NCI-H187 treated with DMSO at 0.1 percent for 48 hours (cell line): ENCODE data around the gene ILKAP.

Source experiments
- DNase-seq: peaks from one replicate; lab custom pipeline; 2025; lab: John Stamatoyannopoulos, UW

ILKAP gene

GRCh38 chr2:238164906-238165287 lies 38.6 kb downstream of the ILKAP start:
- DNase-seq, result no peak

GRCh38 chr2:238163481-238164198 lies 39.9 kb downstream of the ILKAP start:
- DNase-seq, result no peak

DNA sequence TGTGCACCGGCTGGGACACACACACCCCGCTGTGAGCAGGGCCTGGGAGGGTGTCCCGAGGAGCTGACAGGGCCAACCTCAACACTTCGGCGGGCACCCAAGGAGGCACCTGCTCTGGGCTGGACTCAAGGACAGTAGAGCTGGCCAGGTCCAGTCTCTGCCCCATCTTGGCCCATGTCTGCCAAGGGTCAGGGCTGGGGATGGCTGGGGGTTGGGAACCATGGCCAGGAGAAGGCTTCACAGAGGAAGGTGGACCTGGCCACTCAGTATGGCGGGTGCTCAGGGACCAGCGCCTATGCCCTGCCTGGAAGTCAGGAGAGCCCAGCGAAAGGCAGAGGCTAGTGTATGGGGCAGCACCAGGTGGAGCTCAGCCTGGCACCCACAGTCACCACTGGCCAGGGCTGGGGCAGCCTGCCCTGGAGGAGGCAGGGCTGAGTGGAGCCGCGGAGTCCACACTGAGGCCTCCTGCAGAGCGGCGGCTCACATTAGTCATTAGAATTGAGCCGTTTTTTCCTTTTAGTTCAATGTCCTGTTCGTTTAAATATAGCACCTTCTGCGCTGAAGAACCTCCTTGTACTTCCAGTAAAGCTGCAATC lies 40.6 kb downstream of the ILKAP start:
- DNase-seq, result no peak

DNA sequence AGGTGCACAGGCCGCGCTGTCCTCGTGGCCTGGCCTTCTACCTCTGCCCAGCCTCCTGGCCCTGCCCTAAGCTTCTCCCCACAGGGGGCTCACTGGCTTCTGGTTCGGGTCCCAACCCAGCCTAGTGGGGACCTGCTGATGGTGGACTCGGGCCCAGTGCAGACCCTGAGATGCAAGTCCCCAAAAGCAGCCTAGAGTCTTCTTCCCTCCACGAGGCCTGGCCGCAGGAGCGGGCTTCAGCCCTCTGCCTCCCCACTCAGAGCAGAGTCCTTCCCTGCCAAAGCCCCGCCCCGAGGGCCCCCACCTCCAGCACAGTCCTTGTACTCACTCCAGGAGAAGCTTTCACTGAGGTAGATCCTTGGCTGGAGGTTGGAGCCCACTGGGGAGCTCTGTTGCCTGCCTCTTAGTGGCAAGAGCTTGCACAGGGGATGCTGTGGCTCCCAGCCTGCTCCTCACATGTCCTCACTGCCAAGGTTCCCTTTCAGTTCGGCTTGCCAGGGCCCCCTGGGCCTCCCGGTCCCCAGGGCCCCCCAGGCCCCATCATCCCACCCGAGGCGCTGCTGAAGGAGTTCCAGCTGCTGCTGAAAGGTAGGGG lies 41.1 kb downstream of the ILKAP start:
- DNase-seq, result no peak

DNA sequence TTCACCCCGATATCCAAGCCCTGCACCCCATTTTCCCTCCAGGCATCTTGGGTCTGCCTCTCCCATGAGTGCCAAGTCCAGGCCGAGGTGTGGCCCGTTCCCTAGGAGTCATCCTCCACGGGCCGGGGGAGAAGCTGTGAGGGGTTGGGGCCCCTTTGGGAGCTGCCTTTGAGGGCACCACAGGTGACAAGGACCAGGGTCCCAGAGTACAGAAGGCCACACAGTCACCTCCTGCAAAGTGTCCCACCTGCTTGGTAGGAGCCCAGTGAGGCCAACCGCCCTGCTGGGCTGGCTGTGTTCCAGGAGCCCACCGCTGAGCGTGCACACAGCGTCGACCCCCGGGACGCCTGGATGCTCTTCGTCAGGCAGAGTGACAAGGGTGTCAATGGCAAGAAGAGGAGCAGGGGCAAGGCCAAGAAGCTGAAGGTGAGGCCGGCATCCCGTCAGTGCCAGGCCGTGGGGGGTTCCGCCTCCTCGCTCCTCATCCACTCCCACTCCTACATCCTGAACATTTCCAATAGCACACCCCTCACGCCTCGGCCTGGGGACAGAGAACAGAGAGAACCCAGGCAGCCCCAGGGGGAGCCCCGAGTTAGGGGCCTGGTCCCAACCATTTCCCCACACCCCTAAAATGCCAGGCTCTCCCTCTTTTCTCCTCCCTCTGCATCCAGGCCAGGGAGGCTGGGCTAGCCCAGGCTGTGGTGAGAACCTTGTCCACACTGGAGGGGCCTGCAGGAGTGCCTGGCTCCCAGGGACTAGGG lies 42.0 kb downstream of the ILKAP start:
- no peak for DNase-seq

GRCh38 chr2:238160206-238161129 lies 43.0 kb downstream of the ILKAP start:
- no peak for DNase-seq

DNA sequence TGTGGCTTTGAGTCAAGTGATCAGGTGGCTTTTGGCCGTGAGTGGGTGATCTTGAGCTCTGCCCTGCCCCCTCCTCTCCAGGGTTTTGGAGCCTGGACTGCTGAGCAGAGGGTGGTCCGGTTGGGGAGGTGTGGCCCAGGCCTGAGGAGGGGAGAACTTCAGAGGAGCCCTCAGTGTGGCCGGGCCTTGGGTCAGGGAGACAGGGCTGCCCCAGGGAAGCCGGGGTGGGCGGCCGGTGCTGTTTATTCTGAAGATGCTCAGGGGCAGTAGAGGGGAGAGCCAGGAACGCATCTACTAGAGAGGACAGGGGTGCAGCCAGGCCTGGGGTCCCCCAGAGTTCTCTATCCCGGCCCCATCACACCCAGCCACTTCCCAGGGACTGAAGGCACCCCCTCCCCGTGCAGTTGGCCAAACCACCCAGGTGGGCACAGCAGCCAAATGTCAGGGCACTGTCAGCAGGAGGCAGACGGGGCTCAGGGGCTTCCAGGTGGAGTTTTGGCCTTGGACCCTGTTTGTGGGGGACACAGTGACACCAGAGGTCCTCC lies 43.8 kb downstream of the ILKAP start:
- no peak for DNase-seq

- DNase-seq, result no peak
Measured at GRCh38 chr2:238159071-238159539, 44.4 kb downstream of the ILKAP start.

DNA sequence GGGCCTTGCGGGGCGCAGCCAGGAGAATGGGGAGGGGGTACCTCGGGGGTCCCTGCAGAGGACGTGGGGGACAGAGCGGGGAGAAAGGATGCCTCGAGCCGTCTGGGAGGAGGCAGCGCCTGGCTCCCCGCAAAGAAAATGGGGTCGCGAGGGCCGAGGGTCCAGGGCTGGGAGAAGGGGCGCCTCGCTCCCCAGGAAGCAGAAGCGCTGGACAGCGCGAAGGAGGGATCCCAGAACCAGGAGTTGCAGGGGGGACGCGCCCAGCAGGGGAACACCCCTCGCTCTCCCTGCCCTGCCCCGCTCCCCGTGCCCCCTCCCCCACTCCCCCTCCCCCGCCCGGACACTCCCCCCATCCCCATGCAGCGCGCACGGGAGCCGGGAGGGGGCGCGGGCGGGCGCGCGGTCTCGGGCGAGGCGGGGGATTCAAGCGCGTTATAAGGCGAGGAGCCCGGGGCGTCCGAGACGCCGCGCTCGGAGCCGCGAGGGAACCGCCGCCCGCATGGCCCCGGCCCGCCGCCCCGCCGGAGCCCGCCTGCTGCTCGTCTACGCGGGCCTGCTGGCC lies 44.9 kb downstream of the ILKAP start, which contains the start of gene ERFE:
TSS of gene ERFE (plus strand) at position 462 of the 562 bp plus-strand sequence. CDS start at position 500, 38 bp downstream.
- no peak for DNase-seq

DNA sequence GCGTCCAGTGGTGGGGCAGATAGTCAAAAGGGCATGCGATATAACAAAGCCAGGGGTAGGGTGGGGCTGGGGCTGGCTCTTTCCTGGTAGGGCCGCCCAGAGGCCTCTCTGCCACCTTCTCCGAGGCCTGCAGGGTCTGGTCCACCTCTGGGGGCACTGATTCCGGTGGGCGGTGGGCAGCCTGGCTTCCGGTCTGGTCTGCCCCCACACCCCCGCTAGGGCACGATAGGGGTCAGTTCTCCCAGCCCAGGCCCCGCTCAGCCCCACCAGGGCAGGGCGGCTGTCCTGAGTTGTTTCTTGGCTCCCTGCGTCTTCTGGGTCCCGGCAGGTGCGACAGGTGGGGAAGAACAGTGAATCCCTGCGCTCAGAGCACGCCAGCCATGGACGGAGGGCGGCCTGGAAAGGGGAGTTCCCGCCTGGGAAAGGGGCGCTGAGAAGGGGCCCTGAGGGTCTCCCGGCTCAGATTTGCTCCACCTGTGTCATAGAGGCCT lies 45.4 kb downstream of the ILKAP start:
- DNase-seq, result no peak

- no peak for DNase-seq
Measured at GRCh38 chr2:238157506-238158017, 45.9 kb downstream of the ILKAP start.

GRCh38 chr2:238155761-238156694 lies 47.5 kb downstream of the ILKAP start:
- DNase-seq, result no peak

DNA sequence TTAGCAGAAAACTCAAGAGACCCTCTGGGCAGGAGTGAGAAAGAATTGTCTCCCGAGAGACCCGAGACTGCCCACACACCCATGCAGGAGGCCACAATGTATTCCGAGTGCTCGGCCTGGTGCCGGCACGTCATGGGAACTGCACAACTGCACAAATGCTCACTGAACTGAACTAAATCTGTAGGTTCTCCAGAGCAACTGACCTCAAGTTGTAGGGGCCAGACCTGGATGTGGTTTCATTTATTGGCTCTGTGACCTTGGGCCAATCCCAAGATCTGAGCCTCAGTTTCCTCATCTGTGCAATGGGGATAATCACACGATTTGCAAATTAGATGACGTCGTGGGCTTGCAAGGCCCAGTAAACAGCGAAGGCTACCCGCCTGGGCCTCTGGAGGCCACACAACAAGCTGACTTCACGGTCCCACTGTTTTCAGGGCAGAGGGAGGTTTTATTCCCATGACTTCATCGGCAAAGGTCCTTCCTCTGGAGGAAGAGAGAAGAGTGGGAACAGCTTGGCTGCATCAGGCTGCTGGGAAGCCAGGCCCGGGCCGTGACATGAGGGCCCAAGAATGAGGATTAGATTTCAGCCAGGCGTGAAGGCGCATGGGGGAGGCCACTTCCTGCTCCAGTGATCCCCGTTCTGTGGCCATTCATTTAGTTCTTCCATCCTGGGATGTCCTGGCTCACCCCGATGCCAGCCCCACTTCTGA lies 48.3 kb downstream of the ILKAP start:
- DNase-seq, result no peak

DNA sequence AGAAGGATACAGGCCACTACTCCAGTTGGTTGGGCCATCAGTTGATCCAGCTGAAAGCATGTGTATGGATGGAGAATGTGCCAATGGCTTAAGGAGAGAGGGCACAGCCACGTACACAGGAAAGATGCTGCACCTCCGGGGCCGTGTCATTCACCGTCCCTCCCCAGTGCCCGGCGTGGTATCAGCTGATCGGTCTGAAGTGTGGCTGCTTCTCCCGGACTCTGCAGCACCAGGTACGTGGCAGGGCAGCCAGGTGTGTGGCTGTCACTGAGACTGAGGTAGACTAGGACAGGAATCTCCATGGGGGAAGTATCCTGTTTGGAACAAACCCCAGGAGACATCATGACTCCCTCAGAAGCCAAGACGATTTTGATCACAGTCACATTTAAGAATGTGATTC lies 48.9 kb downstream of the ILKAP start:
- no peak for DNase-seq

- no peak for DNase-seq
Measured at GRCh38 chr2:238152771-238153688, 50.5 kb downstream of the ILKAP start.

DNA sequence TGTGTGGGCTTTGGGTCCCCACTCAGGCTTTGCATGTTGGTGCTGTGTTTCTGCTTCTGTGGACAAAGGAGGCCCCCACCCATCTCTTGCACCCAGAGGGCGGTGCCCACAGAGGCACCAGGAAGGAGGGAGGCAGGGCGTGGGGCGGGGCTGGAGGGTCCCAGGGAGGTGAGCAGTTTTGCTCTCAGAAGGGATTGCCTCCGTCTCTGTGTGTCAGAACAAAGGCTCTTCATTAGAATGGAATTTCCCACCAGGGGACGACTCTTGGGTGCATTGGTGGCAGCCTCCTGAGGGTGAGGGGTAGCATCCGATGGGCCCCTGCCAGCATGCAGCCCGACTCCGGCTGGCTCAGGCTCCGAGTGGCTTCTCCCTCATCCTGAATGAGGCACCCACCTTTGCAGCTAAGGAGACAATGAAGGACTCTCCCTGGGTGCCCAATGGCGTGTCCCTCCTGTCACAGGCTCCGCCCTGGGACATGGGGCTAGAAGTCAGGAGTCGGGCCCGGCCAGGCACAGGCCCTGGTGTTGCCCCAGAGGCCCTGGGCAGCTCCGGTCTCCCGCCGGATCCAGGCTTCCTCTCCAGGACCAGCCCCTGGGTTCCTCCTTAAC lies 51.8 kb downstream of the ILKAP start:
- no peak for DNase-seq

DNA sequence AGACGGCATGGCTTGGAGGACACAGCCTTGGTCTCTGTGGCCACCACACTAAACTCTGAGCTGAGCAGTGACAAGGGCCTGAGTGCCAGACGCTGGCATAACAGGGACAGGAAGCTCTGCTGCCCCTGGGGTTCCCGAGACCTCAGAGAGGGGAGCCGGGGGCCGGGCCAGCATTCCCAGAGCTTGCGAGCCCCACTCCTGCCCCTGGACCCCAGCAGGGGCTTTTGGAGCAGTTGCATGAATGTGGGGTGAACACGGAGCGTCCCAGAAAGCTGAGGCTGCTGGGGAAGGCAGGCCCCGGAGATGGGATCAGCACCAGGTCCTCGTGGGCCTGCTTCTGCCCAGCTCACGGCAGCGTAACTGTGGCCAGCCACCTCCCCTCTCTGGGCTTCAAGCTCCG lies 52.3 kb downstream of the ILKAP start:
- no peak for DNase-seq
